ENCODE results near the gene HILPDA.
"Not testable (repeated sequence)": the region's sequence is repeated elsewhere in the genome, so short reads cannot be mapped to it uniquely, and the experiment has no call there.

Gene HILPDA

DNA sequence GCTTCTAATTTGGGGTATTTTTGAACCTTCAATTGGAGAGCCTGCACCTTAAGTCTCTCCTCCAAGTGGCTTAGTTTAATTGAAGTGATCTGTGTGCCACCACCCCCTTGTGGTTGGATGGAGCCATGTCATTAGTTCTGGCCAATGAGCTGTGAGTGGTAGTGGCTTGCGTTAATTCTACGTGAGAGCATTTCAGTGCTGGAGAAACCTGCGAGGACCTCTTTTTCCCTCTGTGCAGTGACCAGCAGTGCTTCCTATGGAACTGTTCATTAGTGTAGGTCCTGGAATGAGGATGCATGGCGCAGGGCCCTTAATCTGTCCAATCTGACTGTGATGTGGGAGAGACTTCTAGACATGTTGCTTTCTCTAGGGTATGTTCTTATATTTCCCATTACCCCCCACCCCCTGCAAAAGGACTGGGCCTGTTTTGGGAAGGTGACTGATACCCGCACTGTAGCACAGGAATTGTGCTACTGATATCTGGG lies 3.8 kb downstream of the HILPDA start:
- no peak overlapping the region for H2AFZ ChIP-seq (ENCODE audit: low read depth)
- no peak overlapping the region for H3K9ac ChIP-seq
- no peaks in the 10 kb centered on the region for H3K27me3 ChIP-seq (ENCODE audit: insufficient read depth, low read depth)
- peak overlapping the region; percentile 28; the same call in 1 of the 2 replicates for H3K4me2 ChIP-seq
- H4K20me1 ChIP-seq (ENCODE audit: insufficient read depth): no peaks in the 10 kb centered on the region
- peaks cover 17% of the 10 kb centered on the region; the same call in 1 of the 2 replicates for H3K79me2 ChIP-seq (ENCODE audit: insufficient read depth, low read depth)
- H3K4me1 ChIP-seq (ENCODE audit: low read depth, poor library complexity, severe bottlenecking): peaks cover 48% of the 10 kb centered on the region
- TF ChIP-seq, protein P1, sequence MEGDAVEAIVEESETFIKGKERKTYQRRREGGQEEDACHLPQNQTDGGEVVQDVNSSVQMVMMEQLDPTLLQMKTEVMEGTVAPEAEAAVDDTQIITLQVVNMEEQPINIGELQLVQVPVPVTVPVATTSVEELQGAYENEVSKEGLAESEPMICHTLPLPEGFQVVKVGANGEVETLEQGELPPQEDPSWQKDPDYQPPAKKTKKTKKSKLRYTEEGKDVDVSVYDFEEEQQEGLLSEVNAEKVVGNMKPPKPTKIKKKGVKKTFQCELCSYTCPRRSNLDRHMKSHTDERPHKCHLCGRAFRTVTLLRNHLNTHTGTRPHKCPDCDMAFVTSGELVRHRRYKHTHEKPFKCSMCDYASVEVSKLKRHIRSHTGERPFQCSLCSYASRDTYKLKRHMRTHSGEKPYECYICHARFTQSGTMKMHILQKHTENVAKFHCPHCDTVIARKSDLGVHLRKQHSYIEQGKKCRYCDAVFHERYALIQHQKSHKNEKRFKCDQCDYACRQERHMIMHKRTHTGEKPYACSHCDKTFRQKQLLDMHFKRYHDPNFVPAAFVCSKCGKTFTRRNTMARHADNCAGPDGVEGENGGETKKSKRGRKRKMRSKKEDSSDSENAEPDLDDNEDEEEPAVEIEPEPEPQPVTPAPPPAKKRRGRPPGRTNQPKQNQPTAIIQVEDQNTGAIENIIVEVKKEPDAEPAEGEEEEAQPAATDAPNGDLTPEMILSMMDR (conservative IDR thresholded peaks at IDR 0.05; ENCODE audit: low read depth, low read length): peak; percentile 97
- H3K27ac ChIP-seq: no peak overlapping the region; the same call in 1 of the 2 replicates
- no peak overlapping the region for H3K4me3 ChIP-seq (IDR thresholded peaks at IDR 0.05; ENCODE audit: insufficient read depth, low read depth, low read length)
- no peaks in the 10 kb centered on the region for H3K36me3 ChIP-seq (ENCODE audit: insufficient read depth)

DNA sequence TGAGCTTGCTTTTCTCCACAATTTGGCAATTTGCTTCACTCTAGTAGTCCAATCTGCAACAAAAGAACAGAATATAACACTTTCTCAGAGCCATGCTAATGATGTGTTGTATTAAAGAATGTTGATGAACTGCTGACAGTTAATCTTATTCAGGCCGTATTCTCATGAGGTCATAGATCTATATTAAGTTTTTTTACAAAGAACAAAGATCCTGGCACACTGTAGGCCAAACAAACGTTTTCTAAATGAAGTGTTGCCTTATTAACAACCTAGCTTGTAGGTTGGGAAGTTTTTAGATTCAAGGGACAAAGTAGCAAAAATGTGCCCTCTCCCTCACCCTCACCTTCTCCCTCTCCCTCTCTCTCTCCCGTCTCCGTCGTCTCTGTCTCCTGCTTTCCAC lies 6.8 kb downstream of the HILPDA start:
- Histone ChIP-seq H3K9ac (no peak overlapping the region), H3K4me1 (ENCODE audit: low read depth, poor library complexity, severe bottlenecking) (peaks cover 31% of the 10 kb centered on the region), H3K4me3 (IDR thresholded peaks at IDR 0.05; ENCODE audit: insufficient read depth, low read depth, low read length) (no peak overlapping the region), H3K4me2 (no peak overlapping the region), H3K27me3 (ENCODE audit: insufficient read depth, low read depth) (no peaks in the 10 kb centered on the region), H4K20me1 (ENCODE audit: insufficient read depth) (no peaks in the 10 kb centered on the region), H3K36me3 (ENCODE audit: insufficient read depth) (no peaks in the 10 kb centered on the region), H2AFZ (ENCODE audit: low read depth) (no peak overlapping the region), H3K79me2 (ENCODE audit: insufficient read depth, low read depth) (peaks cover 2% of the 10 kb centered on the region; the same call in 1 of the 2 replicates), H3K27ac (no peak overlapping the region)
- TF ChIP-seq, protein P1 (conservative IDR thresholded peaks at IDR 0.05; ENCODE audit: low read depth, low read length): no peak

DNA sequence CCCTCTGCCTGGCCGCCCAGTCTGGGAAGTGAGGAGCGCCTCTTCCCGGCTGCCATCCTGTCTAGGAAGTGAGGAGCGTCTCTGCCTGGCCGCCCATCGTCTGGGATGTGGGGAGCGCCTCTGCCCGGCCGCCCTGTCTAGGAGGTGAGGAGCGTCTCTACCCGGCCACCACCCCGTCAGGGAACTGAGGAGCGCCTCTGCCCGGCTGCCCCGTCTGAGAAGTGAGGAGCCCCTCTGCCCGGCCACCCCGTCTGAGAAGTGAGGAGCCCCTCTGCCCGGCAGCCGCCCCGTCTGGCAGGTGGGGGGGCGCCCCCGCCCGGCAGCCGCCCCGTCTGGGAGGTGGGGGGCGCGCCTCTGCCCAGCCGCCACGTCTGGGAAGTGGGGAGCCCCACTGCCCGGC lies 7.7 kb downstream of the HILPDA start:
- H3K36me3 ChIP-seq (ENCODE audit: insufficient read depth); H2AFZ ChIP-seq (ENCODE audit: low read depth); H3K4me3 ChIP-seq (IDR thresholded peaks at IDR 0.05; ENCODE audit: insufficient read depth, low read depth, low read length); H4K20me1 ChIP-seq (ENCODE audit: insufficient read depth); H3K27me3 ChIP-seq (ENCODE audit: insufficient read depth, low read depth); H3K9ac ChIP-seq; H3K4me2 ChIP-seq; H3K27ac ChIP-seq; H3K79me2 ChIP-seq (ENCODE audit: insufficient read depth, low read depth): not testable (repeated sequence)
- peaks cover 22% of the 10 kb centered on the region for H3K4me1 ChIP-seq (ENCODE audit: low read depth, poor library complexity, severe bottlenecking)

DNA sequence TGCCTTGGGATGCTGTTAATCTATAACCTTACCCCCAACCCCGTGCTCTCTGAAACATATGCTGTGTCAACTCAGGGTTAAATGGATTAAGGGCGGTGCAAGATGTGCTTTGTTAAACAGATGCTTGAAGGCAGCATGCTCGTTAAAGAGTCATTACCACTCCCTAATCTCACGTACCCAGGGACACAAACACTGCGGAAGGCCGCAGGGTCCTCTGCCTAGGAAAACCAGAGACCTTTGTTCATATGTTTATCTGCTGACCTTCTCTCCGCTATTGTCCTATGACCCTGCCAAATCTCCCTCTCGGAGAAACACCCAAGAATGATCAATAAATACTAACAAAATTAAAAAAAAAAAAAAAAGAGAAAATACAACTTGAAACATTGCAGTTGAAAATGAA lies 8.3 kb downstream of the HILPDA start:
- not testable (repeated sequence) for H3K79me2 ChIP-seq (ENCODE audit: insufficient read depth, low read depth); H3K4me2 ChIP-seq; H3K27ac ChIP-seq; H3K36me3 ChIP-seq (ENCODE audit: insufficient read depth); H3K4me3 ChIP-seq (IDR thresholded peaks at IDR 0.05; ENCODE audit: insufficient read depth, low read depth, low read length); H2AFZ ChIP-seq (ENCODE audit: low read depth); H3K9ac ChIP-seq; H3K27me3 ChIP-seq (ENCODE audit: insufficient read depth, low read depth); H4K20me1 ChIP-seq (ENCODE audit: insufficient read depth)
- H3K4me1 ChIP-seq (ENCODE audit: low read depth, poor library complexity, severe bottlenecking): peaks cover 18% of the 10 kb centered on the region

DNA sequence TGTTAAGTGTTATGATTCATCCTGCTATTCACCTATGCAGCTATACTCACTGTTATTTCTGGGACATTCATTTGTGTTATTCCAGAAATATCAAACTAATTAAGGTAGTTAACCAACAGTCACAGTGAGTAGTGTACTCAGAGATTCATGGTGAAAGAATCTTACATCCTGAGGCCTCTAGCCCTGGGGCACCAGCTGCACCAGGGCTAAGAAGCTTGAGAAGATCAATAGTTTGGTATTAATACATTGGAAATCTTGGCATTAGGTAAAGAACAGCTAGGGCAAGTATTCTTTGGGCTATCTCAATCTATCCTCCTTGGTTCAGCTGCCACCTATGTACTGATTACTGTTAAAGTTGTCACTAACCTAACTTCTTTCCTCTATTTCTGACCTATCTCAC lies 11.2 kb downstream of the HILPDA start:
- H3K9ac ChIP-seq; H3K36me3 ChIP-seq (ENCODE audit: insufficient read depth): not testable (repeated sequence)

More for the DNA sequence above, 11.2 kb downstream of the HILPDA start:
- H3K27me3 ChIP-seq (ENCODE audit: insufficient read depth, low read depth); H4K20me1 ChIP-seq (ENCODE audit: insufficient read depth); H3K4me2 ChIP-seq; H3K4me3 ChIP-seq (IDR thresholded peaks at IDR 0.05; ENCODE audit: insufficient read depth, low read depth, low read length); H3K27ac ChIP-seq; H3K79me2 ChIP-seq (ENCODE audit: insufficient read depth, low read depth); H2AFZ ChIP-seq (ENCODE audit: low read depth): not testable (repeated sequence)
- H3K4me1 ChIP-seq (ENCODE audit: low read depth, poor library complexity, severe bottlenecking): peaks cover 19% of the 10 kb centered on the region

Measured in KMS-11 (cell line).